CD14-positive monocyte (primary cell): ENCODE data around the gene ANKRD13A. TPM values are rescaled to one million over a fixed set of nuclear protein-coding genes. Genes with fewer than 3 reads are reported as not detected.
"Not testable (repeated sequence)": the region's sequence is repeated elsewhere in the genome, so short reads cannot be mapped to it uniquely, and the experiment has no call there.

Experiments used
- DNase-seq, 3 donors: peaks; one replicate each; pipeline ENCODE4 v3.0.0-alpha.2; 2011 to 2022
- H2AFZ ChIP-seq: 2 replicates; pipeline ENCODE4 v1.6.0; 2012; ENCODE audit warnings: mild to moderate bottlenecking, low read depth, low read length, inconsistent platforms; ENCODE audit not compliant: insufficient read depth, poor library complexity, severe bottlenecking
- H3K27ac ChIP-seq, 2 donors: 1 replicate in 1 of 2; 2 replicates in 1 of 2; pipeline ENCODE4 v1.5.1; 2012 to 2013; ENCODE audit warnings: low read length in 2 of 2, control low read depth in 1 of 2, inconsistent platforms in 1 of 2, low read depth in 1 of 2, mild to moderate bottlenecking in 1 of 2
- H3K27me3 ChIP-seq, 2 donors: one replicate each; pipeline versions ENCODE4 v1.6.0 to v1.6.1; 2011 to 2013; ENCODE audit warnings: low read length in 2 of 2; ENCODE audit not compliant: control insufficient read depth in 2 of 2, insufficient read depth in 2 of 2
- H3K36me3 ChIP-seq, 2 donors: replicated peaks in 1 of 2; 1 replicate in 1 of 2; 2 replicates in 1 of 2; pipeline versions ENCODE4 v1.5.1 to v1.6.1; 2012 to 2013; ENCODE audit warnings: low read length in 2 of 2, control low read depth in 1 of 2, inconsistent platforms in 1 of 2, mild to moderate bottlenecking in 1 of 2; ENCODE audit not compliant: insufficient read depth in 2 of 2, control insufficient read depth in 1 of 2
- H3K4me1 ChIP-seq, 2 donors: 1 replicate in 1 of 2; 2 replicates in 1 of 2; pipeline versions ENCODE4 v1.5.1 to v1.6.1; 2012 to 2013; ENCODE audit warnings: low read length in 2 of 2, control low read depth in 1 of 2, inconsistent platforms in 1 of 2, mild to moderate bottlenecking in 1 of 2, moderate library complexity in 1 of 2; ENCODE audit not compliant: insufficient read depth in 2 of 2, control insufficient read depth in 1 of 2
- H3K4me2 ChIP-seq: replicated peaks from 2 replicates; pipeline ENCODE3; 2012; ENCODE audit warnings: low read length, moderate library complexity, mild to moderate bottlenecking; ENCODE audit not compliant: poor library complexity, severe bottlenecking; ENCODE audit errors: extremely low read depth
- H3K4me3 ChIP-seq, 3 experiments: fragments of 200-600 bp in 1 of 3; sonication (generic) in 1 of 3; replicated peaks in 1 of 3; 1 replicate in 2 of 3; 2 replicates in 1 of 3; pipeline ENCODE4 v1.5.1; 2011 to 2013; ENCODE audit warnings: low read length in 3 of 3, mild to moderate bottlenecking in 3 of 3, control low read depth in 2 of 3, low read depth in 2 of 3, inconsistent platforms in 1 of 3, moderate library complexity in 1 of 3
- H3K79me2 ChIP-seq: 2 replicates; pipeline ENCODE4 v1.6.0; 2012; ENCODE audit warnings: mild to moderate bottlenecking, control low read depth, inconsistent platforms, low read length, moderate library complexity; ENCODE audit not compliant: insufficient read depth
- H3K9ac ChIP-seq: 2 replicates; pipeline ENCODE4 v1.6.0; 2017; ENCODE audit warnings: low read length, mild to moderate bottlenecking; ENCODE audit not compliant: insufficient read depth, poor library complexity, severe bottlenecking
- H3K9me3 ChIP-seq, 2 donors: replicated peaks in 1 of 2; 1 replicate in 1 of 2; 2 replicates in 1 of 2; pipeline versions ENCODE4 v1.5.1 to v1.6.1; 2012 to 2013; ENCODE audit warnings: low read length in 2 of 2, control low read depth in 1 of 2; ENCODE audit not compliant: control insufficient read depth in 1 of 2, insufficient read depth in 1 of 2
- H4K20me1 ChIP-seq: 2 replicates; pipeline ENCODE4 v1.6.0; 2012; ENCODE audit warnings: mild to moderate bottlenecking, low read length, control low read depth, moderate library complexity; ENCODE audit not compliant: insufficient read depth
- H3K27ac Mint-ChIP-seq, 7 donors: one replicate each; pipeline ENCODE4 v1.8.0; 2020; ENCODE audit warnings: mild to moderate bottlenecking in 7 of 7, mixed read lengths in 7 of 7, moderate library complexity in 6 of 7, inconsistent platforms in 2 of 7
- H3K27me3 Mint-ChIP-seq, 3 donors: one replicate each; pipeline ENCODE4 v1.8.0; 2021 to 2022; ENCODE audit warnings: low read depth in 3 of 3, mild to moderate bottlenecking in 3 of 3, mixed read lengths in 3 of 3, moderate library complexity in 3 of 3, inconsistent platforms in 1 of 3
- H3K36me3 Mint-ChIP-seq, 2 donors: one replicate each; pipeline ENCODE4 v1.8.0; 2020; ENCODE audit warnings: mixed read lengths in 2 of 2, inconsistent platforms in 1 of 2, mild to moderate bottlenecking in 1 of 2
- H3K4me1 Mint-ChIP-seq: one replicate; pipeline ENCODE4 v1.8.0; 2020; ENCODE audit warnings: mild to moderate bottlenecking, mixed read lengths
- H3K4me3 Mint-ChIP-seq, 2 donors: one replicate each; pipeline ENCODE4 v1.8.0; 2020; ENCODE audit warnings: mild to moderate bottlenecking in 2 of 2, mixed read lengths in 2 of 2, moderate library complexity in 1 of 2
- H3K9me3 Mint-ChIP-seq, 7 donors: one replicate each; pipeline ENCODE4 v1.8.0; 2020 to 2022; ENCODE audit warnings: mixed read lengths in 7 of 7, mild to moderate bottlenecking in 6 of 7, moderate library complexity in 6 of 7, inconsistent platforms in 2 of 7
- WGBS: methylation state at CpG from one replicate; pipeline ENCODE4 v1.1.5; 2013; ENCODE audit warnings: missing lambda C conversion rate; ENCODE audit not compliant: insufficient coverage; 5-methylcytosine and 5-hydroxymethylcytosine counted together
- intact Hi-C, 2 donors: fragments of 100-400 bp; cut with micrococcal nuclease; formaldehyde crosslinking; loops; one replicate each; pipeline versions ENCODE4 v1.15.0 to v1.15.1; 2023
- polyA plus RNA-seq, 3 donors: library from polyadenylated mRNA; depleted of rRNA in 1 of 3; unstranded in 2 of 3; stranded (reverse) in 1 of 3; fragments of 300-500 nt in 2 of 3; fragments of >200 nt in 1 of 3; fragmentation: Illumina TruSeq in 2 of 3; gene quantifications; 1 replicate in 2 of 3; 2 replicates in 1 of 3; pipeline ENCODE4 v1.2.3, GENCODE V29; 2012 to 2021
- TF ChIP-seq, protein P1 (sequence below): fragments of 200-600 bp; IDR thresholded peaks from one replicate; pipeline ENCODE4 v1.8.0; 2022; ENCODE audit warnings: antibody characterized with exemption, mild to moderate bottlenecking

Gene ANKRD13A
- polyA plus RNA-seq, 3 donors: 42.8 to 89.3 (median 46.8) TPM

DNA sequence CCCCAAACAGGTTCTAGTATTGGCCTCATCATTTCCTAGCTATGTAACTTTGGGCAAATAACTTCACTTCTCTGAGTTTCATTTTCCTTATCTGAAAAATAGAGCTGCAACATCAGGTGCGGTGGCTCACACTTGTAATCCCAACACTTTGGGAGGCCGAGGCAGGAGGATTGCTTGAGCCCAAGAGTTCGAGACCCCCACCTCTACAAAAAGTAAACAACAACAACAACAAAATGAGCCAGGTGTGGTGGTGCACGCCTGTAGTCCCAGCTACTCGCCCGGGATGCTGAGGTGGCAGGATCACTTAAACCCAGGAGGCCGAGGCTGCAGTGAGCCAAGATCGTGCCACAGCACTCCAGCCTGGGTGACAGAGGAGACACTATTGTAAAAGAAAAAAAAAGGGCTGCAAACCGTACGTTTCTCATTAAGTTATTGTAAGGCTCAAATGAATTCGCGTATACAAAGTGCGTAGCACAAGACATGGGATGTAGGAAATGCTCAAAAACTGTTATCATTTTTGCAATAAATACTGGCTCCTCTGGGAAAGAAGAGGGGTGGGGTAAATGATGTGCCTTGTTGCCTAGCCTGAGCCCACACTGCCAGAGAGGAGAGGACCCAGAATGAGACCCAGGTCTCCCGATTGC lies 48.2 kb downstream of the ANKRD13A start:
- H3K4me3 Mint-ChIP-seq: peak overlapping the region; percentile 80 to 98
- H3K4me1 Mint-ChIP-seq: peaks cover 35% of the 10 kb centered on the region
- H4K20me1 ChIP-seq: peaks cover 20% of the 10 kb centered on the region
- peak overlapping the region; percentile 77 to 100 (median 99) for H3K27ac Mint-ChIP-seq
- TF ChIP-seq, protein P1, sequence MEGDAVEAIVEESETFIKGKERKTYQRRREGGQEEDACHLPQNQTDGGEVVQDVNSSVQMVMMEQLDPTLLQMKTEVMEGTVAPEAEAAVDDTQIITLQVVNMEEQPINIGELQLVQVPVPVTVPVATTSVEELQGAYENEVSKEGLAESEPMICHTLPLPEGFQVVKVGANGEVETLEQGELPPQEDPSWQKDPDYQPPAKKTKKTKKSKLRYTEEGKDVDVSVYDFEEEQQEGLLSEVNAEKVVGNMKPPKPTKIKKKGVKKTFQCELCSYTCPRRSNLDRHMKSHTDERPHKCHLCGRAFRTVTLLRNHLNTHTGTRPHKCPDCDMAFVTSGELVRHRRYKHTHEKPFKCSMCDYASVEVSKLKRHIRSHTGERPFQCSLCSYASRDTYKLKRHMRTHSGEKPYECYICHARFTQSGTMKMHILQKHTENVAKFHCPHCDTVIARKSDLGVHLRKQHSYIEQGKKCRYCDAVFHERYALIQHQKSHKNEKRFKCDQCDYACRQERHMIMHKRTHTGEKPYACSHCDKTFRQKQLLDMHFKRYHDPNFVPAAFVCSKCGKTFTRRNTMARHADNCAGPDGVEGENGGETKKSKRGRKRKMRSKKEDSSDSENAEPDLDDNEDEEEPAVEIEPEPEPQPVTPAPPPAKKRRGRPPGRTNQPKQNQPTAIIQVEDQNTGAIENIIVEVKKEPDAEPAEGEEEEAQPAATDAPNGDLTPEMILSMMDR: no peak
- peaks cover 1 to 2% of the 10 kb centered on the region in 2 donors for H3K36me3 ChIP-seq
- peak overlapping the region in 1 of 2 donors; percentile 88 for H3K27ac ChIP-seq
- no peaks in the 10 kb centered on the region for H3K9me3 Mint-ChIP-seq
- H3K79me2 ChIP-seq: peaks cover 39% of the 10 kb centered on the region
- WGBS: 88% methylated on average over 14 of the region's 14 CpGs
- no peaks in the 10 kb centered on the region for H3K9me3 ChIP-seq
- H3K4me3 ChIP-seq: peak overlapping the region; percentile 50 to 84 (median 57)
- H3K27me3 ChIP-seq: no peaks in the 10 kb centered on the region
- peaks cover 5 to 11% of the 10 kb centered on the region in 2 donors for H3K36me3 Mint-ChIP-seq
- no peak for DNase-seq
- intact Hi-C loops: loop anchor here in 1 of 2 donors (10.0 kb wide), 1 partner anchor 77 kb away; the partner anchor contains the start of gene IFT81
- H3K9ac ChIP-seq: peak overlapping the region; percentile 68
- H2AFZ ChIP-seq: peak overlapping the region; percentile 94
- H3K4me2 ChIP-seq: peak overlapping the region; percentile 85
- no peaks in the 10 kb centered on the region for H3K27me3 Mint-ChIP-seq
- peaks cover 29 to 30% of the 10 kb centered on the region in 2 donors for H3K4me1 ChIP-seq

DNA sequence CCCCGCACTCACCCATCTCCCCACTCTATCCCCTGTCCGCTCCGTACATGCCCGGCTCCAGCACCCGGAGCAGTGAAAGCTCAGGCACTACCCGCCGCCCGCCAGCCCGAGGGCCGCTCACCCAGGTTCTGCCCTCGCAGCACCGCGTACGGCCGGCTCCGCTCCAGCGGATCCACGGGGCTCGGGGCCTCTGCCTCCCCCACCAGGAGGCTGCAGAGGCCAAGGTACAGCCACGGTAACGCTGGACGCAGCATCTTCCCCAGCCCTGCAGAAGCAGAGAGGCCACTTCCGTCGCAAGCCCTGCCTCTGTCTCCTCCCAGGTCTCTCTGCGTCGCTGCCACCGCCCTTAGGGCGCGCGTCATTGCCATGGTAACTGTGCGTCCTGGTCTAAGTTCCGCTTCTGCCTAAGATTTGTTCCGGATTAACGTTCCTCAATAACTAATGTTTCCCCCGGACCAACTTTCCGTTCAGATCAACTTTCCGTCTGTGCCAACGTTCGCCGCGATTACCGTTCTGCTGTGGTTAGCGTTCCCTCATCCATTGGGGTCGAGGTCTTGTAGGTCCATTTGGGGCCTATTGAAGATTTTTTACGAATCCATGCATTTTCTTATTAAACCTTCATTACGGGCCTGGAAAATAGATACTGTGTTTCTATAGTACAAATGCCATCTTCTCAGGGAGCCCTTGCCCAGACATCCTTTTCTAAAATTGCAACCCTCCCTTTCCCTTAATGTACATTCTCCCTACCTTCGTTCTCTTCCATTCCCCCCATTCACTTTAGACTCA lies 49.2 kb downstream of the ANKRD13A start, which contains the start of gene C12orf76:
C12orf76 (minus strand) TSS at position 281 of the 786 bp plus-strand sequence; CDS start at position 254, 27 bp downstream.
- Histone ChIP-seq H3K27me3 (no peaks in the 10 kb centered on the region), H3K4me3 (peak within 1 kb of the TSS; percentile 50 to 84 (median 57)), H3K4me2 (peak within 1 kb of the TSS; percentile 85), H3K79me2 (peaks cover 35% of the 10 kb centered on the region), H3K9ac (peak within 1 kb of the TSS; percentile 68), H4K20me1 (peaks cover 10% of the 10 kb centered on the region), H3K4me1 (peaks cover 24 to 29% of the 10 kb centered on the region in 2 donors), H2AFZ (peak within 1 kb of the TSS; percentile 94), H3K36me3 (no peaks in the 10 kb centered on the region), H3K9me3 (no peaks in the 10 kb centered on the region), H3K27ac (peak within 1 kb of the TSS; percentile 82 to 88)
- Mint-ChIP-seq H3K27me3 (no peaks in the 10 kb centered on the region), H3K9me3 (no peaks in the 10 kb centered on the region), H3K4me1 (peaks cover 30% of the 10 kb centered on the region), H3K36me3 (peaks cover 4 to 10% of the 10 kb centered on the region in 2 donors), H3K27ac (peak within 1 kb of the TSS; percentile 96 to 100 (median 99)), H3K4me3 (peak within 1 kb of the TSS; percentile 80 to 98)
- intact Hi-C loops: loop anchor here in 1 of 2 donors (10.0 kb wide), 1 partner anchor 76 kb away; the partner anchor contains the start of gene IFT81
- TF ChIP-seq, protein P1: no peak
- WGBS: 2% methylated on average over 36 of the region's 47 CpGs
- peak; percentile 95 to 98 (median 95) for DNase-seq

DNA sequence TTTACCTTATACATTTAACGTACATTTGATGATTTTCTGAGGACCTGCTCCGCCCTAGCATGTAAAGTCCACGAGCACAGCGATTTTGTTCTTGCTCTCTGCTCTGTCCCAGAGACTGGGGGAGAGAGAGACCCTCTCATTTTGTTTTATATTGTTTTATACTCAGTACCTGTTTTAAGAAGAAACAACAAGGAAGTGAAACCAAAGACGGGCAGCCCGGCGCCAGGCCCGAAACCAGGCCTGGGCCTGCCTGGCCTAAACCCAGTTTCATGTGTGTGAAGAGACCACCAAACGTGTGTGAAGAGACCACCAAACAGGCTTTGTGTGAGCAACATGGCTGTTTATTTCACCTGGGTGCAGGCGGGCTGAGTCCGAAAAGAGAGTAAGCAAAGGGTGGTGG lies 49.8 kb downstream of the ANKRD13A start:
- Histone ChIP-seq H3K4me1 (peaks cover 24 to 29% of the 10 kb centered on the region in 2 donors), H3K27ac (peak overlapping the region; percentile 82 to 88), H3K4me2 (peak overlapping the region; percentile 85), H2AFZ (peak overlapping the region; percentile 94), H3K79me2 (peaks cover 35% of the 10 kb centered on the region), H3K9ac (peak overlapping the region; percentile 68), H3K4me3 (peak overlapping the region; percentile 50 to 84 (median 57))
- not testable (repeated sequence) for H3K9me3 Mint-ChIP-seq, H3K27me3 Mint-ChIP-seq, H4K20me1 ChIP-seq, H3K9me3 ChIP-seq, H3K36me3 Mint-ChIP-seq, H3K36me3 ChIP-seq, H3K27me3 ChIP-seq
- Mint-ChIP-seq H3K4me1 (peaks cover 30% of the 10 kb centered on the region), H3K4me3 (peak overlapping the region; percentile 80 to 98), H3K27ac (peak overlapping the region; percentile 96 to 100 (median 99))
- 30% methylated on average over 7 of the region's 11 CpGs for WGBS
- peak; percentile 30 to 61 (median 50) for DNase-seq
- intact Hi-C loops: loop anchor here in 1 of 2 donors (10.0 kb wide), 1 partner anchor 76 kb away; the partner anchor contains the start of gene IFT81
